GM10266 (cell line): ENCODE data around the gene CSMD2.

Experiments
- DNase-seq: peaks from one replicate; pipeline ENCODE4 v3.0.0; 2012; ENCODE audit errors: extremely low spot score
- CTCF ChIP-seq: IDR thresholded peaks from 2 replicates; pipeline ENCODE4 v1.5.1; 2012; ENCODE audit warnings: mild to moderate bottlenecking, low read depth; ENCODE audit not compliant: control insufficient read depth, insufficient read depth; ENCODE audit errors: missing control alignments

The CSMD2 gene

GRCh38 chr1:33848205-33848937 is 316.7 kb downstream of the CSMD2 start:
- no peak for TF ChIP-seq CTCF
- no peak for DNase-seq

GRCh38 chr1:33846861-33847260 is 318.2 kb downstream of the CSMD2 start:
- TF ChIP-seq CTCF, result no peak
- no peak for DNase-seq

GRCh38 chr1:33844166-33844565 is 320.9 kb downstream of the CSMD2 start:
- DNase-seq, result no peak
- no peak for TF ChIP-seq CTCF

- no peak for TF ChIP-seq CTCF
- no peak for DNase-seq
Observed at GRCh38 chr1:33842348-33842747, 322.7 kb downstream of the CSMD2 start.

GRCh38 chr1:33841494-33841893 is 323.5 kb downstream of the CSMD2 start:
- no peak for DNase-seq

GRCh38 chr1:33837635-33838034 is 327.4 kb downstream of the CSMD2 start:
- DNase-seq, result no peak
- no peak for TF ChIP-seq CTCF

More at GRCh38 chr1:33841494-33841893, 323.5 kb downstream of the CSMD2 start:
- TF ChIP-seq CTCF, result no peak

- no peak for DNase-seq
- no peak for TF ChIP-seq CTCF
Observed at GRCh38 chr1:33836911-33837310, 328.1 kb downstream of the CSMD2 start.
